ENCODE data around the gene AMOT.

DNA sequence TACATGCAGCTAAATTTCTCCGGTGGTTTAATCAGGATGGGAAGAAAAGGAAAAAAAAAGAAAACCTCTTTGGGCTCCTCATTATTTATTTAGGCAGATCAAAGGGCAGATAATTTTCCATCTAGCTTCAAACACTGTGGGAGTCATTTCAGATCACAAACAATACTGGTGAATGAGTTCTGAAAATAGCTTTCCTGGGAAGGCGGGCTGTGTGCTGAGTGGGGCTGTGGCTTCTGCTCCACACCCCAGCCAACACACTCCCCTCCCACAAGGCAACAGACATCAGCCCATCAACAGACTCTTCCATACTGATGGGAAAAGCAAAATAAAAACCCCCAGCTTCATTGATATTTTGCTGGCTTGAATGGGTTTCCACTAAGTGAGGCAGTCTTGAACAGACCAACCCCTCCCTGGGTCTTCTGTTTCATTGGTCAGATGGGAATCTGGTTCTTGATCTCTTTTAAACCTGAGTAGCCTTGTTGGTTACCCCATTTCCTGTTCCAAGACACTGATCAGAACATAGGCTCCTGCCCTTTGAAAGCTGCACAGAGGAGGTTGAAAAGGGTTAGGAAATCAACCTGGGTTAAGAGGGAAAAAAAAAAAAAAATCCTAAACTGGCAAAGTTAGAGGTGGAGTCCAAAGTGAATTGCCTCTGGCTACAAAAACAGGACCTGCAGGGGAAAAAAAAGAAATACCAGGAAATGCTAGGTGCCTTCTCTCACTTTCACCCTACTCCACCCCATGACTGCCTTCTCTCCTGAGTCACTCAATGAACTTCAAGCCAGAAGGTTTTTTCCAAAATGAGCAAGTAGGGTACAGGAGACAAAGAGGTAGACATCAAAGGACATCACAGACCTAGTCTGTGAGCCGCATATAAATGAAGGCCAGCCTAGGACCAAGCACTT lies 20.0 kb downstream of the AMOT start:
- TF ChIP-seq, protein P1, sequence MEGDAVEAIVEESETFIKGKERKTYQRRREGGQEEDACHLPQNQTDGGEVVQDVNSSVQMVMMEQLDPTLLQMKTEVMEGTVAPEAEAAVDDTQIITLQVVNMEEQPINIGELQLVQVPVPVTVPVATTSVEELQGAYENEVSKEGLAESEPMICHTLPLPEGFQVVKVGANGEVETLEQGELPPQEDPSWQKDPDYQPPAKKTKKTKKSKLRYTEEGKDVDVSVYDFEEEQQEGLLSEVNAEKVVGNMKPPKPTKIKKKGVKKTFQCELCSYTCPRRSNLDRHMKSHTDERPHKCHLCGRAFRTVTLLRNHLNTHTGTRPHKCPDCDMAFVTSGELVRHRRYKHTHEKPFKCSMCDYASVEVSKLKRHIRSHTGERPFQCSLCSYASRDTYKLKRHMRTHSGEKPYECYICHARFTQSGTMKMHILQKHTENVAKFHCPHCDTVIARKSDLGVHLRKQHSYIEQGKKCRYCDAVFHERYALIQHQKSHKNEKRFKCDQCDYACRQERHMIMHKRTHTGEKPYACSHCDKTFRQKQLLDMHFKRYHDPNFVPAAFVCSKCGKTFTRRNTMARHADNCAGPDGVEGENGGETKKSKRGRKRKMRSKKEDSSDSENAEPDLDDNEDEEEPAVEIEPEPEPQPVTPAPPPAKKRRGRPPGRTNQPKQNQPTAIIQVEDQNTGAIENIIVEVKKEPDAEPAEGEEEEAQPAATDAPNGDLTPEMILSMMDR (IDR thresholded peaks at IDR 0.05), result no peak
- TF ChIP-seq EZH2 (IDR thresholded peaks at IDR 0.05; ENCODE audit: borderline replicate concordance, insufficient read depth, low read depth, low read length, poor library complexity, severe bottlenecking), result no peak

Data from B cell (primary cell).